Measurements from ENCODE around the gene GADD45GIP1.

Gene GADD45GIP1

DNA sequence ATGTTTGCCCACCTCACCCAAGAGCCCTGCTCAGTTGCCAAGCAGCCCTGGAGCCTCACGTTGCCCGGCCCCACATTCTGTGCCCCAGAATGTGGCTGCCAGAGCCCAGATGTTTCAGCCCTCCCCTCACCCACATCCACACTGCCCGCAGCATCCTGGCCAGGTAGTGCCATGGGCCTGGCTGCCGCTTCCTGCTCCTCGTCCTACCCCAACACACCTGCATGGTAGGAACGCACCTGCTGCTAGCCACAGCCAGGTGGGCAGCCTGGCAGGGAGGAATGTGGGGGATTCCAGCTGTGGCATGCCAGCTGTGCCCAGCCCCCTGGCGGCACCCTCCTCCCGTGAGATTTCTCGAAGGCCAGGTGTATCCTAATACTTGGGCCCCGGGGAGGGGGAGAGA, 30.8 kb upstream of the GADD45GIP1 start:
- H2AFZ ChIP-seq (ENCODE audit: low read depth, low read length), result no peak overlapping the region
- no peak overlapping the region for H2BK12ac ChIP-seq (ENCODE audit: low read length in 2 of 2)
- no peaks in the 10 kb centered on the region for H3K36me3 ChIP-seq (ENCODE audit: control insufficient read depth in 1 of 2, insufficient read depth in 2 of 2, low read depth in 1 of 2, low read length in 2 of 2)
- peaks cover 10% of the 10 kb centered on the region for H3K4me1 ChIP-seq (ENCODE audit: control insufficient read depth, insufficient read depth, low read depth, low read length)
- no peak overlapping the region for H4K8ac ChIP-seq (ENCODE audit: low read length)
- no peaks in the 10 kb centered on the region for H3K79me1 ChIP-seq (replicated peaks; ENCODE audit: low read length, poor library complexity, severe bottlenecking)
- WGBS, result 77% methylated on average over 9 of the region's 10 CpGs
- no peak overlapping the region for H3K4me3 ChIP-seq (ENCODE audit: insufficient read depth in 1 of 2, low read depth in 1 of 2, low read length in 2 of 2)
- peaks cover 0 to 66% of the 10 kb centered on the region in 2 experiments for H3K27me3 ChIP-seq (ENCODE audit: control insufficient read depth in 1 of 2, insufficient read depth in 1 of 2, low read length in 2 of 2)
- no peak overlapping the region for H2BK5ac ChIP-seq (ENCODE audit: low read depth, low read length, poor library complexity, severe bottlenecking)
- no peak overlapping the region for H2BK15ac ChIP-seq (ENCODE audit: low read depth, poor library complexity, severe bottlenecking)
- H3K4me2 ChIP-seq (ENCODE audit: low read length, poor library complexity, severe bottlenecking), result no peak overlapping the region
- no peak overlapping the region for H3K14ac ChIP-seq (ENCODE audit: low read length in 2 of 2)
- H3K18ac ChIP-seq (ENCODE audit: low read depth in 1 of 2, low read length in 2 of 2), result no peak overlapping the region
- H3K23ac ChIP-seq (ENCODE audit: low read length in 2 of 2), result no peak overlapping the region
- no peaks in the 10 kb centered on the region for H3K9me3 ChIP-seq (ENCODE audit: control insufficient read depth, low read length)
- no peak overlapping the region for H2AK5ac ChIP-seq (ENCODE audit: low read length, severe bottlenecking)
- no peak overlapping the region for H3K27ac ChIP-seq (ENCODE audit: low read length, poor library complexity, severe bottlenecking)
- H4K91ac ChIP-seq (ENCODE audit: low read length), result peak overlapping the region; percentile 54
- no peak overlapping the region for H2BK120ac ChIP-seq (ENCODE audit: low read depth, low read length)
- no peak overlapping the region for H3K9ac ChIP-seq (ENCODE audit: low read length)
- H3K4ac ChIP-seq (ENCODE audit: low read depth in 1 of 2, low read length in 2 of 2), result no peak overlapping the region
- no peak for DNase-seq

DNA sequence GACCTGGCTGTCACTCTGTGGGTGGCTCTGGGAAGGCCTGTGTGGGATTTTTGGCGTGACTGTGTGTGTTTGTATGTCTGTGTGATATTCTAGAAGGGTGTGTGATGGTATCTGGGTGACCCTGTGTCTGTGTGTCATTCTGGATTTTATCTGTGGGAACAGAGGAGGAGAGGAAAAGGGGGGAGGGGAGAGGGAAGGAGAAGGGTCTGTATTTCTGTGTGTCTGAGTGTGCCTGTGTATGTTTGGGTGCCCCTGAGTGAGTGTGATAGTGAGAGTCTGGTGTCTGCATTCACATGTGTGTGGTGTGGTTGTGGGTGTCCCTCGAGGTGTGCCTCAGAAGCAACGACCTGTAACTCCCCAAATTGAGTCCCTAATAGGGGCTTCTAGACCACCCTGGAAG, 30.2 kb upstream of the GADD45GIP1 start:
- Histone ChIP-seq H4K8ac (ENCODE audit: low read length) (no peak overlapping the region), H2BK15ac (ENCODE audit: low read depth, poor library complexity, severe bottlenecking) (no peak overlapping the region), H3K36me3 (ENCODE audit: control insufficient read depth in 1 of 2, insufficient read depth in 2 of 2, low read depth in 1 of 2, low read length in 2 of 2) (no peaks in the 10 kb centered on the region), H2BK5ac (ENCODE audit: low read depth, low read length, poor library complexity, severe bottlenecking) (no peak overlapping the region), H3K18ac (ENCODE audit: low read depth in 1 of 2, low read length in 2 of 2) (no peak overlapping the region), H2AK5ac (ENCODE audit: low read length, severe bottlenecking) (no peak overlapping the region), H3K9me3 (ENCODE audit: control insufficient read depth, low read length) (no peaks in the 10 kb centered on the region), H3K27ac (ENCODE audit: low read length, poor library complexity, severe bottlenecking) (no peak overlapping the region), H3K4me2 (ENCODE audit: low read length, poor library complexity, severe bottlenecking) (no peak overlapping the region), H3K79me1 (replicated peaks; ENCODE audit: low read length, poor library complexity, severe bottlenecking) (no peaks in the 10 kb centered on the region), H2AFZ (ENCODE audit: low read depth, low read length) (no peak overlapping the region), H3K4me3 (ENCODE audit: insufficient read depth in 1 of 2, low read depth in 1 of 2, low read length in 2 of 2) (no peak overlapping the region), H3K4ac (ENCODE audit: low read depth in 1 of 2, low read length in 2 of 2) (no peak overlapping the region), H3K27me3 (ENCODE audit: control insufficient read depth in 1 of 2, insufficient read depth in 1 of 2, low read length in 2 of 2) (peaks cover 0 to 72% of the 10 kb centered on the region in 2 experiments), H2BK12ac (ENCODE audit: low read length in 2 of 2) (no peak overlapping the region), H3K14ac (ENCODE audit: low read length in 2 of 2) (no peak overlapping the region), H2BK120ac (ENCODE audit: low read depth, low read length) (no peak overlapping the region), H3K9ac (ENCODE audit: low read length) (no peak overlapping the region), H3K4me1 (ENCODE audit: control insufficient read depth, insufficient read depth, low read depth, low read length) (peaks cover 10% of the 10 kb centered on the region), H4K91ac (ENCODE audit: low read length) (no peak overlapping the region), H3K23ac (ENCODE audit: low read length in 2 of 2) (no peak overlapping the region)
- whole genome bisulfite sequencing, result 51% methylated on average over 2 of the region's 3 CpGs
- no peak for DNase-seq

DNA sequence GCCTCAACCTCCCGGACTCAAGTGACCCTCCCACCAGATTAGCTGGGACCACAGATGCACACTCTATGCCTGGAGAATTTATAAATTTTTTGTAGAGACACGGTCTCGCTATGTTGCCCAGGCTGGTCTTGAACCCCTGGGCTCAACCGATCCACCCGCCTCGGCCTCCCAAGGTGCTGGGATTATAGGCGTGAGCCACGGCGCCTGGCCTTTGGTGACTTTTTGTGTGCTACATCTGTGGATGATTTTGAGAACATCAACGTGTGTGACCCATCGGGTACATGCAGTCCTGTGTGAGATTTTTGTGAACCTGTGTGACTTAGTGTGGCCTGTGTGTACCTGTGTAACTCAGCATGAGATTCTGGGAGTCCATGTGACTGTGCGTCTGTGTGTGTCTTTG, 29.7 kb upstream of the GADD45GIP1 start:
- Histone ChIP-seq H3K9ac (ENCODE audit: low read length) (no peak overlapping the region), H3K4me3 (ENCODE audit: insufficient read depth in 1 of 2, low read depth in 1 of 2, low read length in 2 of 2) (no peak overlapping the region), H3K4me1 (ENCODE audit: control insufficient read depth, insufficient read depth, low read depth, low read length) (peaks cover 10% of the 10 kb centered on the region), H3K4ac (ENCODE audit: low read depth in 1 of 2, low read length in 2 of 2) (no peak overlapping the region), H2AK5ac (ENCODE audit: low read length, severe bottlenecking) (no peak overlapping the region), H3K23ac (ENCODE audit: low read length in 2 of 2) (no peak overlapping the region), H3K4me2 (ENCODE audit: low read length, poor library complexity, severe bottlenecking) (no peak overlapping the region), H3K79me1 (replicated peaks; ENCODE audit: low read length, poor library complexity, severe bottlenecking) (no peaks in the 10 kb centered on the region), H4K8ac (ENCODE audit: low read length) (no peak overlapping the region), H3K18ac (ENCODE audit: low read depth in 1 of 2, low read length in 2 of 2) (no peak overlapping the region), H2BK12ac (ENCODE audit: low read length in 2 of 2) (no peak overlapping the region), H2BK120ac (ENCODE audit: low read depth, low read length) (no peak overlapping the region), H3K9me3 (ENCODE audit: control insufficient read depth, low read length) (no peaks in the 10 kb centered on the region), H3K36me3 (ENCODE audit: control insufficient read depth in 1 of 2, insufficient read depth in 2 of 2, low read depth in 1 of 2, low read length in 2 of 2) (no peaks in the 10 kb centered on the region), H3K27me3 (ENCODE audit: control insufficient read depth in 1 of 2, insufficient read depth in 1 of 2, low read length in 2 of 2) (peaks cover 0 to 73% of the 10 kb centered on the region in 2 experiments), H2BK15ac (ENCODE audit: low read depth, poor library complexity, severe bottlenecking) (no peak overlapping the region), H3K27ac (ENCODE audit: low read length, poor library complexity, severe bottlenecking) (no peak overlapping the region), H4K91ac (ENCODE audit: low read length) (no peak overlapping the region), H2BK5ac (ENCODE audit: low read depth, low read length, poor library complexity, severe bottlenecking) (no peak overlapping the region), H3K14ac (ENCODE audit: low read length in 2 of 2) (no peak overlapping the region), H2AFZ (ENCODE audit: low read depth, low read length) (no peak overlapping the region)
- no peak for DNase-seq
- 95% methylated on average over 12 of the region's 12 CpGs for WGBS

DNA sequence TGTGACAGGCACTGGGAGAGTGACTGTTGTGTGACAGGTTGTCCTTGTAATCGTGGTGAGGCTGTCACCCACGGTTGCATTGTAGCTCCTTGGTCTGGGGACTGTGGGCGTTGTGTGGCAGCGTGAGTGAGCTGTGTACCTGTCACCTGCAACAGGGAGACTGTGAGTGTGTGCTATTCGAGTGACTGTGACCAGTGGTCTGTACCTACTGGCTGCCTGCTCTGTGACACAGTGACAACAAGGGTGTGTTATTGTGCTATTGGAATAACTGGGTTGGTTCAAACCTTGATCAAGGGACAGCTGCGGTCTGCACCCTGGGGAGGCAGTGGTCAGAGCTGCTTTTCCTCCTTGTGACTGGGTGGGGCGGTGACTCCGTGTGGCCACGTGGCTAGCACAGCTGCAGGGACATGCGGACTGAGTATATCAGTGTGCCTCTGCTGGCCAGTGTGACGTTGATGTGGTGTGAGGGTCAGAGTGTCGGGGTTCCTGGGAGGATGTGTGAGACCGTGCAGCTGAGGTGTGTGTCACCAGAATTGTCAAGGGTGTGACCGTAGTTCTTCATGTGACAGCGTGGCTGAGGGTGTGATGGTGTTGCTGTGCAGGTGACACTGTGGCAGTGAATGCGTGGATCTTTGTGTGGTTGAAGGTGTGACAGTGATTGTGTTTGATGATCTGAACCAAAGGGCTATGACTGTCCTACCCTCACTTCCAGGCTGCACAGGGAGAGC, 28.2 kb upstream of the GADD45GIP1 start:
- Histone ChIP-seq H4K91ac (ENCODE audit: low read length) (no peak overlapping the region), H3K14ac (ENCODE audit: low read length in 2 of 2) (no peak overlapping the region), H3K4me3 (ENCODE audit: insufficient read depth in 1 of 2, low read depth in 1 of 2, low read length in 2 of 2) (no peak overlapping the region), H3K79me1 (replicated peaks; ENCODE audit: low read length, poor library complexity, severe bottlenecking) (no peaks in the 10 kb centered on the region), H3K27ac (ENCODE audit: low read length, poor library complexity, severe bottlenecking) (no peak overlapping the region), H3K36me3 (ENCODE audit: control insufficient read depth in 1 of 2, insufficient read depth in 2 of 2, low read depth in 1 of 2, low read length in 2 of 2) (no peaks in the 10 kb centered on the region), H2AFZ (ENCODE audit: low read depth, low read length) (no peak overlapping the region), H3K4me1 (ENCODE audit: control insufficient read depth, insufficient read depth, low read depth, low read length) (peaks cover 10% of the 10 kb centered on the region), H3K23ac (ENCODE audit: low read length in 2 of 2) (no peak overlapping the region), H3K27me3 (ENCODE audit: control insufficient read depth in 1 of 2, insufficient read depth in 1 of 2, low read length in 2 of 2) (peaks cover 0 to 68% of the 10 kb centered on the region in 2 experiments), H2BK120ac (ENCODE audit: low read depth, low read length) (no peak overlapping the region), H3K4me2 (ENCODE audit: low read length, poor library complexity, severe bottlenecking) (no peak overlapping the region), H3K18ac (ENCODE audit: low read depth in 1 of 2, low read length in 2 of 2) (no peak overlapping the region), H2BK15ac (ENCODE audit: low read depth, poor library complexity, severe bottlenecking) (no peak overlapping the region), H2BK5ac (ENCODE audit: low read depth, low read length, poor library complexity, severe bottlenecking) (no peak overlapping the region), H3K9me3 (ENCODE audit: control insufficient read depth, low read length) (no peaks in the 10 kb centered on the region), H2AK5ac (ENCODE audit: low read length, severe bottlenecking) (no peak overlapping the region), H3K4ac (ENCODE audit: low read depth in 1 of 2, low read length in 2 of 2) (no peak overlapping the region), H2BK12ac (ENCODE audit: low read length in 2 of 2) (no peak overlapping the region), H3K9ac (ENCODE audit: low read length) (peak overlapping the region; percentile 28), H4K8ac (ENCODE audit: low read length) (no peak overlapping the region)
- WGBS, result 69% methylated on average over 16 of the region's 16 CpGs
- DNase-seq, result peak; percentile 27

Data from mesenchymal stem cell (in vitro differentiated cells and primary cell).